Measurements from ENCODE around the gene WEE2.

- no peak for TF ChIP-seq CTCF (IDR thresholded peaks at IDR 0.05; ENCODE audit: low read depth, low read length)
- TF ChIP-seq EZH2phosphoT487 (IDR thresholded peaks at IDR 0.05; ENCODE audit: low read depth), result no peak
Measured at GRCh38 chr7:141715018-141715417, 6.9 kb downstream of the WEE2 start.
